ENCODE results near the gene GASK1B.

Gene GASK1B

GRCh38 chr4:158182736-158183135 is 9.9 kb upstream of the GASK1B start:
- DNase-seq, result no peak

- no peak for DNase-seq
Observed at GRCh38 chr4:158181906-158182305, 9.1 kb upstream of the GASK1B start.

GRCh38 chr4:158179465-158179864 is 6.6 kb upstream of the GASK1B start:
- no peak for DNase-seq

- no peak for DNase-seq
Observed at GRCh38 chr4:158176776-158177175, 4.0 kb upstream of the GASK1B start.

- DNase-seq, result no peak
Observed at GRCh38 chr4:158176108-158176507, 3.3 kb upstream of the GASK1B start.

GRCh38 chr4:158170691-158171561 is 1.9 kb downstream of the GASK1B start:
- no peak for DNase-seq

- no peak for DNase-seq
Observed at GRCh38 chr4:158169931-158170690, 2.7 kb downstream of the GASK1B start.

- no peak for DNase-seq
Observed at GRCh38 chr4:158169506-158169905, 3.3 kb downstream of the GASK1B start.

- DNase-seq, result no peak
Observed at GRCh38 chr4:158168606-158169005, 4.2 kb downstream of the GASK1B start.

- DNase-seq, result no peak
Observed at GRCh38 chr4:158166701-158167100, 6.1 kb downstream of the GASK1B start.

GRCh38 chr4:158164768-158165213 is 8.0 kb downstream of the GASK1B start:
- no peak for DNase-seq

GRCh38 chr4:158163941-158164767 is 8.7 kb downstream of the GASK1B start:
- no peak for DNase-seq

GRCh38 chr4:158162631-158163030 is 10.2 kb downstream of the GASK1B start:
- DNase-seq, result no peak

- DNase-seq, result no peak
Observed at GRCh38 chr4:158161551-158162354, 11.1 kb downstream of the GASK1B start.

- no peak for DNase-seq
Observed at GRCh38 chr4:158159718-158160094, 13.1 kb downstream of the GASK1B start.

- no peak for DNase-seq
Observed at GRCh38 chr4:158159054-158159717, 13.6 kb downstream of the GASK1B start.

- no peak for DNase-seq
Observed at GRCh38 chr4:158157412-158157811, 15.4 kb downstream of the GASK1B start.

GRCh38 chr4:158155656-158156356 is 17.0 kb downstream of the GASK1B start:
- DNase-seq, result no peak

- no peak for DNase-seq
Observed at GRCh38 chr4:158147151-158147550, 25.7 kb downstream of the GASK1B start.

- no peak for DNase-seq
Observed at GRCh38 chr4:158146736-158147135, 26.1 kb downstream of the GASK1B start.

GRCh38 chr4:158139086-158139485 is 33.7 kb downstream of the GASK1B start:
- no peak for DNase-seq
